ENCODE results near the gene PRSS50.

Gene PRSS50

DNA sequence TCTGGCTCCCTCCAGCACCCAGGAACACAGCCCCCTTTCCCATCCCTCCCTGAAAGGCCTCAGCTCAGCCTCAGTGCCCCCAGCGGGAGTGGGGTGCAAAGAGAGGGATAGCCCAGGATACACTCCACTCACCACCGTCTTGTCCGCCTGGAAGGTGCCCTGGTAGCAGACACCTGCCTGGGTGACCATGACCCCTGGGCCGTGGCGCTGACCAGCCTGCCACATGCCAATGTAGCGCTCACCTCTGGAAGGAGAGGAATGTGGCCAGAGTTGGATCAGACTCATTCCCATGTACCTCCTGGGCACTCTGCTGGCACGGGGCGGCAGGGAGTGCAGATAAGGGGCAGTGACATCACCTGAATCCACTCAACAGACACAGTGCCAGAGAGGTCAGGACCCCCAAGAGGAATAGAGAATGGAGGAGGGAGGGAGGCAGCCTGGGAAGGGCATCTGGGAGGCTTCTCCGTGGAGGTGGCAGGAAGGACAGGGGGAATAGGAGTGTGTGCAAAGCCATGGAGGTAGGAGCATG lies 37.3 kb downstream of the PRSS50 start:
- no peak for DNase-seq (ENCODE audit: low read depth in 2 of 2)
- no peak overlapping the region for H3K4me3 ChIP-seq (replicated peaks in 1 of 2; ENCODE audit: low read depth in 2 of 2, low read length in 2 of 2)
- TF ChIP-seq CTCF (IDR thresholded peaks at IDR 0.05; ENCODE audit: low read depth, low read length), result no peak

DNA sequence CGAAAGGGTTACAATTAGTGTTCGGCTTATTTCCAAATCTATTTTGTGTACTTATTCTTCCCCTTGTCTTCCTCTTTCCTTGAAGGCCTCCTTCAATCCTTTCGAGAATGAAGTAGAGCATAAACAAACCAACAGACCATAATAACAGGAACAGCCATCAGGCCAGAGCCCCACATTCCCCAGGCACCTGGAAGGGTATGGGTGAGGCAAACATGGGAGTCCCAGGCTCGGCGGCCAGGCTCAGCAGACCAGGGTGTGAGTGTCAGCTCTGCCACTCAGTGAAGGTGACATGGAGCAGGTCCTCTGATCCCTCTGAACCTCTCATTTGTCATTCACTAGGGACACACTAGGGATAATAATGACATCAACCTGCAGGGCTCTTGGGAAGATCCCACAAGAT lies 38.0 kb downstream of the PRSS50 start:
- no peak for TF ChIP-seq CTCF (IDR thresholded peaks at IDR 0.05; ENCODE audit: low read depth, low read length)
- H3K4me3 ChIP-seq (replicated peaks in 1 of 2; ENCODE audit: low read depth in 2 of 2, low read length in 2 of 2), result no peak overlapping the region
- DNase-seq (ENCODE audit: low read depth in 2 of 2), result no peak

DNA sequence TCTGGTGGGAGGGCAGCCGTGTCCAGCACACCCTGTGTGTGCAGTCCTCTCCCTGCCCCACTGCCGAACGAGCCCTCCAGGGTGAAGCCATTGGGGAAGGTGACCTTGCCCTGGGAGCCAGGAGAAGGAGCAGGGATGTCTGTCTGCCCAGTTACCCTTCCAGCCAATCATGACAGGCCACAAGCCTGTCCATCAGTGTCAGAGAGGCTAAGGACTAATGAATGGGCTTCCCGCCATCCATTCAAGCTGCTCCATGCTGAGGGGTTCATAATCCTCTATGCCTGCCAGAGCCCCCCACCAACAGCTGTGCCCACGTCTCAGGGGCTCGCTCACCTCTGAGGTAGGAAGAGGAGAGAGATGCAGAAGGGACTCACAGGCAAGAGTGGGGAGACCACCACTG lies 39.4 kb downstream of the PRSS50 start:
- no peak for TF ChIP-seq CTCF (IDR thresholded peaks at IDR 0.05; ENCODE audit: low read depth, low read length)
- no peak for DNase-seq (ENCODE audit: low read depth in 2 of 2)
- no peak overlapping the region for H3K4me3 ChIP-seq (replicated peaks in 1 of 2; ENCODE audit: low read depth in 2 of 2, low read length in 2 of 2)

- DNase-seq (ENCODE audit: low read depth in 2 of 2), result peak in 1 of 2 donors; percentile 35
- no peak for TF ChIP-seq CTCF (IDR thresholded peaks at IDR 0.05; ENCODE audit: low read depth, low read length)
- H3K4me3 ChIP-seq (replicated peaks in 1 of 2; ENCODE audit: low read depth in 2 of 2, low read length in 2 of 2), result no peak overlapping the region
Measured at GRCh38 chr3:46677411-46677726, 40.3 kb downstream of the PRSS50 start.

- no peak overlapping the region for H3K4me3 ChIP-seq (replicated peaks in 1 of 2; ENCODE audit: low read depth in 2 of 2, low read length in 2 of 2)
- DNase-seq (ENCODE audit: low read depth in 2 of 2), result no peak
- no peak for TF ChIP-seq CTCF (IDR thresholded peaks at IDR 0.05; ENCODE audit: low read depth, low read length)
Measured at GRCh38 chr3:46676601-46677410, 40.9 kb downstream of the PRSS50 start.

GRCh38 chr3:46675843-46676567 lies 41.7 kb downstream of the PRSS50 start:
- H3K4me3 ChIP-seq (replicated peaks in 1 of 2; ENCODE audit: low read depth in 2 of 2, low read length in 2 of 2), result no peak overlapping the region
- TF ChIP-seq CTCF (IDR thresholded peaks at IDR 0.05; ENCODE audit: low read depth, low read length), result no peak
- peak in 1 of 2 donors; percentile 57 for DNase-seq (ENCODE audit: low read depth in 2 of 2)
